B cell (primary cell): Measurements from ENCODE around the gene ZNF598.

Source experiments
- EZH2 ChIP-seq: IDR thresholded peaks from 2 replicates; pipeline ENCODE4 v1.6.1; 2012; ENCODE audit warnings: borderline replicate concordance, low read depth, mild to moderate bottlenecking, moderate library complexity, low read length; ENCODE audit not compliant: insufficient read depth, poor library complexity, severe bottlenecking
- TF ChIP-seq, protein P1 (sequence below): fragments of 200-600 bp; IDR thresholded peaks from one replicate; pipeline ENCODE4 v1.8.0; 2022; ENCODE audit warnings: antibody characterized with exemption, mild to moderate bottlenecking

DNA sequence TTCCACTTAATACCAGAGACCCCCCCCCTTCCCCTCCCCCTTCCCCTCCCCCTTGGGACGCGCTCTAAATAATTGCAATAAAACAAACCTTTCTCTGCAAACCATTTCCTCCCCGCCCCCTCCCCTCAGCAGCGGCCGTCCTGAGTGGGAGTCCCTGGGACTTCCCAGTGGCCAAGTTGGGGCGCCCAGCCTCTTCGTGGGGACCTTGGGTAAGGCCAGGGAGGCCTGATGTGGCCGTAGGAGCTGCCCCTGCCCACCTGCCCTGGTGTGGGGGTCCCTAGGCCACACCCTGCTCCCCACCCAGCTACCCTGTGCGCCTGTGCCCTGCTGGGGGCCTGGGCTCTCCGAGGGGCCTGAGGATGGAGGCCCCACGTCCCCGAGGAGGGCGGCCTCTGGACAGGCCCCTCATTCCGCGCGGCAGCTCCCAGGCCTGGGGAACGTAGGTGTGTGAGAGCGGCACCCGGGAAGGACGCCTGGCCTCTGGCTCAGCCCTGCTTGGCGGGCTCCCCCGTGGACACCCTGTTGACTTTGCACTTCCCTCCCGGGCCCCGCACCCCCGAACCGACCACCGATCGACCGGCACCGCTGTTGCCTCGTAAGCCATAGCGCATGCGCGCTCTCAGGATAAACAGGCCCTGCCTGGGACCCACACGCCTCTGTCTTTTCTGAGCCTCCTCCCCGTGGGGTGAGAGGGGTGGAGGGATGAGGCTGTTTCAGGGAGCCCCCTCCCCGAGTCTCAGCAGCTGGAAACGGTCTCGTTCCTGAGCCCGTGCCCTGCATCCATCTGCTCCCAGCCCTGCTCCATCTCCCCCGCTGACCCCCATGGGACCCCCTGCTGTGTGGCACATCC, 29.0 kb upstream of the ZNF598 start:
- TF ChIP-seq, protein P1, sequence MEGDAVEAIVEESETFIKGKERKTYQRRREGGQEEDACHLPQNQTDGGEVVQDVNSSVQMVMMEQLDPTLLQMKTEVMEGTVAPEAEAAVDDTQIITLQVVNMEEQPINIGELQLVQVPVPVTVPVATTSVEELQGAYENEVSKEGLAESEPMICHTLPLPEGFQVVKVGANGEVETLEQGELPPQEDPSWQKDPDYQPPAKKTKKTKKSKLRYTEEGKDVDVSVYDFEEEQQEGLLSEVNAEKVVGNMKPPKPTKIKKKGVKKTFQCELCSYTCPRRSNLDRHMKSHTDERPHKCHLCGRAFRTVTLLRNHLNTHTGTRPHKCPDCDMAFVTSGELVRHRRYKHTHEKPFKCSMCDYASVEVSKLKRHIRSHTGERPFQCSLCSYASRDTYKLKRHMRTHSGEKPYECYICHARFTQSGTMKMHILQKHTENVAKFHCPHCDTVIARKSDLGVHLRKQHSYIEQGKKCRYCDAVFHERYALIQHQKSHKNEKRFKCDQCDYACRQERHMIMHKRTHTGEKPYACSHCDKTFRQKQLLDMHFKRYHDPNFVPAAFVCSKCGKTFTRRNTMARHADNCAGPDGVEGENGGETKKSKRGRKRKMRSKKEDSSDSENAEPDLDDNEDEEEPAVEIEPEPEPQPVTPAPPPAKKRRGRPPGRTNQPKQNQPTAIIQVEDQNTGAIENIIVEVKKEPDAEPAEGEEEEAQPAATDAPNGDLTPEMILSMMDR, result no peak
- no peak for TF ChIP-seq EZH2
